Transverse colon (tissue), 4 donors: Measurements from ENCODE around the gene TMED8. TPM values are rescaled to one million over a fixed set of nuclear protein-coding genes. Genes with fewer than 3 reads are reported as not detected.
A peak's percentile ranks its signal among the peaks of the same experiment; 100 is the strongest.

Source experiments
- DNase-seq: peaks from one replicate; pipeline ENCODE4 v3.0.0-alpha.2; 2019
- H3K27ac ChIP-seq, 4 donors: fragments of 200-600 bp; sonication (generic); 2 replicates each; pipeline ENCODE4 v1.5.1; 2016 to 2018; ENCODE audit warnings: inconsistent platforms in 4 of 4
- H3K27me3 ChIP-seq: fragments of 200-600 bp; sonication (generic); 2 replicates; pipeline ENCODE4 v1.5.1; 2017; ENCODE audit warnings: inconsistent platforms
- H3K36me3 ChIP-seq, 4 donors: fragments of 200-600 bp; sonication (generic); 2 replicates each; pipeline ENCODE4 v1.5.1; 2017 to 2019; ENCODE audit warnings: inconsistent platforms in 4 of 4
- H3K4me1 ChIP-seq, 4 donors: fragments of 200-600 bp; sonication (generic); 2 replicates each; pipeline ENCODE4 v1.5.1; 2017 to 2020; ENCODE audit warnings: inconsistent platforms in 4 of 4
- H3K4me3 ChIP-seq, 4 donors: fragments of 200-600 bp; sonication (generic); 1 replicate in 1 of 4; 2 replicates in 3 of 4; pipeline versions ENCODE4 v1.5.1 to v1.6.1; 2017 to 2019; ENCODE audit warnings: inconsistent platforms in 4 of 4
- H3K9me3 ChIP-seq, 2 donors: fragments of 200-600 bp; sonication (generic); 2 replicates each; pipeline ENCODE4 v1.5.1; 2017 to 2019; ENCODE audit warnings: inconsistent platforms in 2 of 2
- CTCF ChIP-seq, 5 experiments: fragments of 200-600 bp in 3 of 5; fragments of 450-650 bp in 2 of 5; sonication (generic) in 3 of 5; IDR thresholded peaks; 1 replicate in 2 of 5; 2 replicates in 3 of 5; pipeline ENCODE4 v1.5.1; 2016 to 2017; ENCODE audit warnings: antibody characterized with exemption in 5 of 5, inconsistent platforms in 3 of 5, mild to moderate bottlenecking in 2 of 5, moderate library complexity in 1 of 5
- EP300 ChIP-seq: sonication (generic); formaldehyde crosslinking; IDR thresholded peaks from one replicate; pipeline ENCODE4 v1.6.1; 2017; ENCODE audit warnings: antibody characterized with exemption, low read depth
- POLR2A ChIP-seq: fragments of 450-650 bp; IDR thresholded peaks from one replicate; pipeline ENCODE4 v1.6.1; 2016; ENCODE audit warnings: antibody characterized with exemption, mild to moderate bottlenecking, moderate library complexity
- POLR2AphosphoS5 ChIP-seq, 3 donors: sonication (generic); formaldehyde crosslinking; IDR thresholded peaks; one replicate each; pipeline ENCODE4 v1.6.1; 2016; ENCODE audit warnings: antibody characterized with exemption in 3 of 3
- WGBS, 2 donors: methylation state at CpG; one replicate each; pipeline ENCODE4 v1.1.5; 2018; ENCODE audit warnings: low coverage in 1 of 2; 5-methylcytosine and 5-hydroxymethylcytosine counted together
- in situ Hi-C, 4 donors: fragments of 200-750 bp; cut with MboI; loops; one replicate each; pipeline versions ENCODE4 v1.15.0 to v1.15.1; 2017; ENCODE audit warnings: low sequenced_read_pairs in 3 of 4, low pct_ligation_motif_present in 1 of 4, low pct_unique_long_range_greater_than_20kb in 1 of 4
- intact Hi-C: fragments of 100-400 bp; cut with DNase I; formaldehyde crosslinking; loops from one replicate; pipeline ENCODE4 v1.15.1; 2023; ENCODE audit warnings: low total_unique reads
- total RNA-seq, 4 donors: library from RNA; depleted of rRNA; stranded (reverse); fragments of >200 nt; gene quantifications; one replicate each; pipeline ENCODE4 v1.1.0, GENCODE V29; 2016

Gene TMED8
- total RNA-seq, 4 donors from 2014 or later = 4.9 to 9.2 (median 6.2) TPM

DNA sequence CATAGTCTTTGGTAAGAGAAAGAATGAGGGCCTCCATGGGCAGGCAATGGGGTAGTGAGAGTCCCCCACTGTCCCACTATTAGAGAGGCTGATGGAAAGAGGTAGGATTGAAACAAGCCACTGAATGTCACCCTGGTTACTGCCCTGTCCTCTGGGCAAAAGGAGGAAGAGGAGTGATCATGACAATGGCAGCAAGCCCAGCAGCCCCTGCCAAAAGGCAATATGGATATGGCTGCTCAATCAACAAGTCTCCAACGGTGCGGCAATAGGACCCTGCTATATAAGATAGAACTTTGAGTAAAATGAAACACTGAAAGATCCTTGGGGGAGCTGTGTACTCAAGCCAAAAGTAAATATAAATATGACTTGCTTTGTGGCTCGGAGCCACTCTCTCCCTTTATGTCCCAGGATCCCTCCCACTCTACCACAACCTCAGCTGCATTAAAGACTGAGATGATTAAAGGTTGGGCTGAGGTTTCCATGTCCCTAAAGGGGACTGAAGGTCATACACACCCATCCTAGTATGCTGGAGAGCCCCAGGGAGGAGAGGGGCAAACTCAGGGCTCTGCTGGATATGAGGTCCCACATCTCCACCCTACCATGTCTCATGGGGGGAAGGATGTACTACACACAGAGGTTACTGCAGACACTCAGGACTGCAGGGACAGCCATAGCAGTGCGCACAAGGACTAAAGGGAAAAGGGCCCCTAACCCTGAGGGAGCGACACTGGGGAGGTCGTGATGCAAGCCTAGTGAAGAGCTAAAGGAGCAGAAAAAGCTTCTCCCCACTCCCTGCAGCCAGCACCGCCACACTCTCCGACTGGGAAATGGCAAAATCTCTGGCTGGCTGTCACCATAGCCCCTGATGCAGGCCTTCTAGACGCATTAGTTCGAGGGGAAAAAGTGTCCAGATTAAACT is 62.1 kb downstream of the TMED8 start:
- no peak for TF ChIP-seq POLR2AphosphoS5 (IDR thresholded peaks at IDR 0.05)
- no peaks in the 10 kb centered on the region for H3K36me3 ChIP-seq
- no peak for DNase-seq
- peak overlapping the region; percentile 59 to 76 (median 70) for H3K27ac ChIP-seq
- in situ Hi-C loops (loop anchor here in 2 of 4 donors (10.0 to 25.0 kb wide), 4 partner anchors 170 to 427 kb away; partner anchors contain the start of gene ZDHHC22 (in 2 of the 2)), intact Hi-C loops (loop anchor here (5.0 kb wide), 1 partner anchor 162 kb away; no protein-coding TSS in a partner anchor)
- H3K27me3 ChIP-seq = no peaks in the 10 kb centered on the region
- no peaks in the 10 kb centered on the region for H3K9me3 ChIP-seq
- 52 to 71% methylated on average over 2 to 10 of the region's 10 CpGs for WGBS, 2 donors
- no peak overlapping the region for H3K4me3 ChIP-seq
- H3K4me1 ChIP-seq = peaks cover 9 to 48% (median 27%) of the 10 kb centered on the region in 4 donors

GRCh38 chr14:77314043-77314442 is 62.9 kb downstream of the TMED8 start:
- intact Hi-C loops = no loop called here
- DNase-seq = peak; percentile 34
- Histone ChIP-seq H3K27ac (peak overlapping the region; percentile 59 to 76 (median 70)), H3K9me3 (no peaks in the 10 kb centered on the region), H3K36me3 (no peaks in the 10 kb centered on the region), H3K4me1 (peaks cover 6 to 42% (median 22%) of the 10 kb centered on the region in 4 donors), H3K4me3 (no peak overlapping the region), H3K27me3 (no peaks in the 10 kb centered on the region)
- 16 to 20% methylated on average over 1 to 2 of the region's 2 CpGs for WGBS, 2 donors
- TF ChIP-seq POLR2AphosphoS5 (IDR thresholded peaks at IDR 0.05) = peak; percentile 36 to 64 (median 60)
- no peak for TF ChIP-seq CTCF (IDR thresholded peaks at IDR 0.05)
- TF ChIP-seq EP300 = no peak
- no peak for TF ChIP-seq POLR2A
- in situ Hi-C loops = loop anchor here in 2 of 4 donors (10.0 to 25.0 kb wide), 4 partner anchors 169 to 427 kb away; partner anchors contain the start of gene ZDHHC22 (in 2 of the 2)

GRCh38 chr14:77313371-77313770 is 63.5 kb downstream of the TMED8 start:
- Histone ChIP-seq H3K27ac (peak overlapping the region; percentile 59 to 76 (median 70)), H3K4me3 (no peak overlapping the region), H3K4me1 (peaks cover 6 to 42% (median 22%) of the 10 kb centered on the region in 4 donors), H3K27me3 (no peaks in the 10 kb centered on the region), H3K36me3 (no peaks in the 10 kb centered on the region), H3K9me3 (no peaks in the 10 kb centered on the region)
- intact Hi-C loops (no loop called here), in situ Hi-C loops (loop anchor here in 2 of 4 donors (10.0 to 25.0 kb wide), 4 partner anchors 169 to 426 kb away; partner anchors contain the start of gene ZDHHC22 (in 2 of the 2))
- 50 to 81% methylated on average over 1 of the region's 1 CpG for WGBS, 2 donors
- no peak for TF ChIP-seq POLR2A
- no peak for TF ChIP-seq POLR2AphosphoS5 (IDR thresholded peaks at IDR 0.05)
- no peak for TF ChIP-seq EP300
- TF ChIP-seq CTCF (IDR thresholded peaks at IDR 0.05) = no peak
- no peak for DNase-seq

- H3K27ac ChIP-seq = no peak overlapping the region
- no peaks in the 10 kb centered on the region for H3K36me3 ChIP-seq
- TF ChIP-seq POLR2A (no peak), POLR2AphosphoS5 (IDR thresholded peaks at IDR 0.05) (no peak), EP300 (no peak), CTCF (IDR thresholded peaks at IDR 0.05) (no peak)
- H3K9me3 ChIP-seq = no peaks in the 10 kb centered on the region
- 97 to 100% methylated on average over 2 of the region's 2 CpGs for WGBS, 2 donors
- no peak for DNase-seq
- intact Hi-C loops (no loop called here), in situ Hi-C loops (loop anchor here in 2 of 4 donors (10.0 to 25.0 kb wide), 4 partner anchors 166 to 424 kb away; partner anchors contain the start of gene ZDHHC22 (in 2 of the 2))
- H3K4me1 ChIP-seq = peaks cover 6 to 46% (median 23%) of the 10 kb centered on the region in 4 donors
- no peak overlapping the region for H3K4me3 ChIP-seq
- H3K27me3 ChIP-seq = no peaks in the 10 kb centered on the region
Observed at GRCh38 chr14:77311217-77311616, 65.7 kb downstream of the TMED8 start.
